Body of pancreas (tissue), 4 donors: Measurements from ENCODE around the gene IFNG-AS1.

ENCODE experiments used
- CTCF ChIP-seq, 7 experiments: fragments of 450-650 bp in 4 of 7; fragments of 200-600 bp in 3 of 7; sonication (generic) in 3 of 7; IDR thresholded peaks; one replicate each; pipeline ENCODE4 v1.5.1; 2016 to 2019; ENCODE audit warnings: antibody characterized with exemption in 7 of 7
- POLR2A ChIP-seq, 3 donors: fragments of 450-650 bp; IDR thresholded peaks; one replicate each; pipeline ENCODE4 v1.6.1; 2016; ENCODE audit warnings: antibody characterized with exemption in 3 of 3, mild to moderate bottlenecking in 2 of 3

- TF ChIP-seq POLR2A (IDR thresholded peaks at IDR 0.05) (no peak), CTCF (IDR thresholded peaks at IDR 0.05) (no peak)
Measured at GRCh38 chr12:67958187-67958586, 31.1 kb upstream of the IFNG-AS1 start.
